ENCODE measurements around the gene HAAO.

Gene HAAO

GRCh38 chr2:42804338-42804737 lies 12.0 kb upstream of the HAAO start:
- Histone ChIP-seq H3K4me1 (ENCODE audit: insufficient read depth, poor library complexity, severe bottlenecking) (no peaks in the 10 kb centered on the region), H3K9me3 (ENCODE audit: severe bottlenecking) (no peaks in the 10 kb centered on the region)
- ATAC-seq (ENCODE audit: low read depth), result no peak

GRCh38 chr2:42802150-42802549 lies 9.8 kb upstream of the HAAO start:
- DNase-seq (ENCODE audit: low spot score) (no peak), ATAC-seq (ENCODE audit: low read depth) (no peak)
- Histone ChIP-seq H3K27me3 (ENCODE audit: insufficient read depth, poor library complexity, severe bottlenecking) (no peaks in the 10 kb centered on the region), H3K27ac (ENCODE audit: poor library complexity, severe bottlenecking) (no peak overlapping the region), H3K9me3 (ENCODE audit: severe bottlenecking) (no peaks in the 10 kb centered on the region), H3K4me1 (ENCODE audit: insufficient read depth, poor library complexity, severe bottlenecking) (no peaks in the 10 kb centered on the region), H3K36me3 (ENCODE audit: low read depth) (no peaks in the 10 kb centered on the region), H3K4me3 (ENCODE audit: severe bottlenecking) (no peak overlapping the region)
- TF ChIP-seq CTCF (IDR thresholded peaks at IDR 0.05; ENCODE audit: poor library complexity, severe bottlenecking), result no peak

More at GRCh38 chr2:42804338-42804737, 12.0 kb upstream of the HAAO start:
- no peak overlapping the region for H3K4me3 ChIP-seq (ENCODE audit: severe bottlenecking)
- H3K27me3 ChIP-seq (ENCODE audit: insufficient read depth, poor library complexity, severe bottlenecking), result no peaks in the 10 kb centered on the region
- TF ChIP-seq CTCF (IDR thresholded peaks at IDR 0.05; ENCODE audit: poor library complexity, severe bottlenecking), result no peak
- DNase-seq (ENCODE audit: low spot score), result no peak
- no peak overlapping the region for H3K27ac ChIP-seq (ENCODE audit: poor library complexity, severe bottlenecking)
- no peaks in the 10 kb centered on the region for H3K36me3 ChIP-seq (ENCODE audit: low read depth)

- no peak overlapping the region for H3K4me3 ChIP-seq (ENCODE audit: severe bottlenecking)
- H3K27ac ChIP-seq (ENCODE audit: poor library complexity, severe bottlenecking), result no peak overlapping the region
- TF ChIP-seq CTCF (IDR thresholded peaks at IDR 0.05; ENCODE audit: poor library complexity, severe bottlenecking), result no peak
- no peaks in the 10 kb centered on the region for H3K27me3 ChIP-seq (ENCODE audit: insufficient read depth, poor library complexity, severe bottlenecking)
- ATAC-seq (ENCODE audit: low read depth), result no peak
- no peak for DNase-seq (ENCODE audit: low spot score)
- no peaks in the 10 kb centered on the region for H3K9me3 ChIP-seq (ENCODE audit: severe bottlenecking)
- no peaks in the 10 kb centered on the region for H3K36me3 ChIP-seq (ENCODE audit: low read depth)
- peaks cover under 1% of the 10 kb centered on the region for H3K4me1 ChIP-seq (ENCODE audit: insufficient read depth, poor library complexity, severe bottlenecking)
These were observed 9.0 kb upstream of the HAAO start for GRCh38 chr2:42801381-42801780.

- H3K4me3 ChIP-seq (ENCODE audit: severe bottlenecking), result no peak overlapping the region
- no peaks in the 10 kb centered on the region for H3K36me3 ChIP-seq (ENCODE audit: low read depth)
- H3K4me1 ChIP-seq (ENCODE audit: insufficient read depth, poor library complexity, severe bottlenecking), result peaks cover 5% of the 10 kb centered on the region
- no peak for ATAC-seq (ENCODE audit: low read depth)
- no peak for DNase-seq (ENCODE audit: low spot score)
- H3K27ac ChIP-seq (ENCODE audit: poor library complexity, severe bottlenecking), result no peak overlapping the region
- no peaks in the 10 kb centered on the region for H3K27me3 ChIP-seq (ENCODE audit: insufficient read depth, poor library complexity, severe bottlenecking)
- H3K9me3 ChIP-seq (ENCODE audit: severe bottlenecking), result no peaks in the 10 kb centered on the region
- no peak for TF ChIP-seq CTCF (IDR thresholded peaks at IDR 0.05; ENCODE audit: poor library complexity, severe bottlenecking)
These were observed 8.6 kb upstream of the HAAO start for GRCh38 chr2:42800981-42801380.

GRCh38 chr2:42800461-42800962 lies 8.1 kb upstream of the HAAO start:
- DNase-seq (ENCODE audit: low spot score) (no peak), ATAC-seq (ENCODE audit: low read depth) (no peak)
- Histone ChIP-seq H3K36me3 (ENCODE audit: low read depth) (no peaks in the 10 kb centered on the region), H3K9me3 (ENCODE audit: severe bottlenecking) (no peaks in the 10 kb centered on the region), H3K4me3 (ENCODE audit: severe bottlenecking) (no peak overlapping the region), H3K27ac (ENCODE audit: poor library complexity, severe bottlenecking) (no peak overlapping the region), H3K27me3 (ENCODE audit: insufficient read depth, poor library complexity, severe bottlenecking) (no peaks in the 10 kb centered on the region), H3K4me1 (ENCODE audit: insufficient read depth, poor library complexity, severe bottlenecking) (peaks cover 10% of the 10 kb centered on the region)
- TF ChIP-seq CTCF (IDR thresholded peaks at IDR 0.05; ENCODE audit: poor library complexity, severe bottlenecking), result no peak
